ENCODE results near the gene BCORL1.

Gene BCORL1, protein sequence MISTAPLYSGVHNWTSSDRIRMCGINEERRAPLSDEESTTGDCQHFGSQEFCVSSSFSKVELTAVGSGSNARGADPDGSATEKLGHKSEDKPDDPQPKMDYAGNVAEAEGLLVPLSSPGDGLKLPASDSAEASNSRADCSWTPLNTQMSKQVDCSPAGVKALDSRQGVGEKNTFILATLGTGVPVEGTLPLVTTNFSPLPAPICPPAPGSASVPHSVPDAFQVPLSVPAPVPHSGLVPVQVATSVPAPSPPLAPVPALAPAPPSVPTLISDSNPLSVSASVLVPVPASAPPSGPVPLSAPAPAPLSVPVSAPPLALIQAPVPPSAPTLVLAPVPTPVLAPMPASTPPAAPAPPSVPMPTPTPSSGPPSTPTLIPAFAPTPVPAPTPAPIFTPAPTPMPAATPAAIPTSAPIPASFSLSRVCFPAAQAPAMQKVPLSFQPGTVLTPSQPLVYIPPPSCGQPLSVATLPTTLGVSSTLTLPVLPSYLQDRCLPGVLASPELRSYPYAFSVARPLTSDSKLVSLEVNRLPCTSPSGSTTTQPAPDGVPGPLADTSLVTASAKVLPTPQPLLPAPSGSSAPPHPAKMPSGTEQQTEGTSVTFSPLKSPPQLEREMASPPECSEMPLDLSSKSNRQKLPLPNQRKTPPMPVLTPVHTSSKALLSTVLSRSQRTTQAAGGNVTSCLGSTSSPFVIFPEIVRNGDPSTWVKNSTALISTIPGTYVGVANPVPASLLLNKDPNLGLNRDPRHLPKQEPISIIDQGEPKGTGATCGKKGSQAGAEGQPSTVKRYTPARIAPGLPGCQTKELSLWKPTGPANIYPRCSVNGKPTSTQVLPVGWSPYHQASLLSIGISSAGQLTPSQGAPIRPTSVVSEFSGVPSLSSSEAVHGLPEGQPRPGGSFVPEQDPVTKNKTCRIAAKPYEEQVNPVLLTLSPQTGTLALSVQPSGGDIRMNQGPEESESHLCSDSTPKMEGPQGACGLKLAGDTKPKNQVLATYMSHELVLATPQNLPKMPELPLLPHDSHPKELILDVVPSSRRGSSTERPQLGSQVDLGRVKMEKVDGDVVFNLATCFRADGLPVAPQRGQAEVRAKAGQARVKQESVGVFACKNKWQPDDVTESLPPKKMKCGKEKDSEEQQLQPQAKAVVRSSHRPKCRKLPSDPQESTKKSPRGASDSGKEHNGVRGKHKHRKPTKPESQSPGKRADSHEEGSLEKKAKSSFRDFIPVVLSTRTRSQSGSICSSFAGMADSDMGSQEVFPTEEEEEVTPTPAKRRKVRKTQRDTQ (N-terminal part only)

DNA sequence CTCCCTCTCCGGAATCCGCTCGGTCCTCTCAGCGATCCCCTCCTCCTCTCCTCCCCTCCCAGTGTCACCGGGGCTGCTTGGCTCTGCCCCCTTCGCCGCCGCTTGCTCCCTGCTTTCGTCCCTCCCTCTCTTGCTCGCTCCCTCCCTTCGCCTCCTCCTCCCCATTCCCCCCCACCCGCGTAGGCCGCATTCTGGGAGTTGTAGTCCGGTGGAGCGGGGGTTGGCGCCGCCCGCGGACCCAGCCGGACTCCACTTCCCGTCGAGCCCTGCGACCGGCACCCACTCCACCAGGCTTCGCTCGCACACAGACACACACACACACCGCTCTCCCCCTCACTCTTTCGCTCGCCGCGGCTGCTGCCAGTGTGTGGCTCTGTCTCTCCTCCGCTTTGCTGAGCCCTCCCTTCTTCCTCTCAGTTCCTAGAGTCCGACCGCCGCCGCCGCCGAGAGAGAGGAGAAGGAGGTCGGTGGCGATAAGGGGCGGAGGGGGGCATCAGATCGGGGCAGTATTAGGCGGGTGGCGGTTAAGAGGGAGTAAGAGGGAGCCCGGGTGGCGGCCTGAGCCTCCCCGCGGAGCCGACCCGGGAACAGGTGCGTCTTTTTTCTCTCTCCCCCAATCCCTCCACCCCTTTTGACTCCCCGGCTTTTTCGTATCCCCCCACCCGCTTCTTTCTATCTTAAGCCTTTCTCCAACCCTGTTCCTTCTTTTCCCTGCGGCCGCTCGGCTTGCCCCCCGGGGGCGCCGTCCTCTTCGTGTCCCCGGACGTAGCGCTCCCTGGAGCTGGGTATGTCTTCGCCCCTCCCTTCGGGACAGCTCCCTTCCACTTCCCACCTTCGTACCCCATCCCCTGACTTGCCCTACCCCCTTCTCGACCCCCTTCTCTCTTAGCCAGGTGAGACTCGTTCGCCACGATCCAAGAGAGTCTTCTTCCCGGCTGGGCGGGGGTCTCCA, at the start of gene BCORL1:
TSS of gene BCORL1 (plus strand) at position 336 of the 952 bp plus-strand sequence. CDS start 22,597 bp downstream, outside the sequence.
- in situ Hi-C loops (cut with MboI; ENCODE audit: low sequenced_read_pairs): no loop called here

DNA sequence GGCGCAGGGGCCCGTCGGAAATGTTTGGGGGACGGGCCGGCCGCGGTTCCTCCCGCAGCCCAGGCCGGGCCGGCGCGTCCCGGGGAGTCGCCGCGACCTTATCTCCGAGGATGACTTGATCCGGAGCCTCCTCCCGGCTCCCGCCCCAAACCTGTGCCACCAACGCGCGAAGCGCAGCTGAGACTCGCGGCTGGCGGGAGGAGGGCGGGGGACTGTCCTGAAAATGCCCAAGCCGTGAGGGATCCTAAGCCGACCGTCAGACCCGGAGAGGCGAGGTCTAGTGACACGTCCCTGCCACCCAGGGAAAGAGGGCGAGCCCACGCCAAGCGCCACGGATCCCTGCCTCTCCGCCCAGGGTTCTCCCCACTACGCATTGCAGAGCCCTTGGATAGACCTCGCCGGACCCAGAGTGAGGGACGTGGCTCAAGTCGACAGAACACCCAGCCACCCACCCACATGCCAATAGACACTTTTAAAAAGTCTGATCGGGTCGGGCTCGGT, 49.6 kb upstream of the BCORL1 start:
- in situ Hi-C loops (cut with MboI; ENCODE audit: low sequenced_read_pairs): no loop called here

DNA sequence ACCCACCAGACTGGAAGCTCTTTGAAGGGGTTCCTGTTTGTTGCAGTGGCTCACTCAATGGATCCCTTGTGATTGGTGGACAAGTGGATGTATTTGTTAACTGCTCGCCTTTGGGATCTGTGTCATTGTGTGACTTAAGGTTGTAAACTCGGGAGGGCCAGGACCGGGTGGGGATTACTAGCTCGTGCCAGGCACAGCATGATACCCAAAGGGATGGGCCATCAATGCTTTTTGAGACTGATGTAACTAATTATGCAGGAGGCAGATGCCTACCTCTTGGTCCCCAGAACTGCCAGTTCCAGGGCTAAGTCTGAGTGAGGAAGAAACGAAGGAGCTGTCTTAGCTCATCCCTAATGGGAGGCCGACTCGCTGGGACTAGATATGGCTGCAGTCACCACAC, 48.7 kb upstream of the BCORL1 start:
- in situ Hi-C loops (cut with MboI; ENCODE audit: low sequenced_read_pairs): no loop called here

- in situ Hi-C loops (cut with MboI; ENCODE audit: low sequenced_read_pairs): no loop called here
These were observed 48.0 kb upstream of the BCORL1 start for GRCh38 chrX:129934461-129934860.

GRCh38 chrX:129934952-129935351, 47.5 kb upstream of the BCORL1 start:
- in situ Hi-C loops (cut with MboI; ENCODE audit: low sequenced_read_pairs): no loop called here

DNA sequence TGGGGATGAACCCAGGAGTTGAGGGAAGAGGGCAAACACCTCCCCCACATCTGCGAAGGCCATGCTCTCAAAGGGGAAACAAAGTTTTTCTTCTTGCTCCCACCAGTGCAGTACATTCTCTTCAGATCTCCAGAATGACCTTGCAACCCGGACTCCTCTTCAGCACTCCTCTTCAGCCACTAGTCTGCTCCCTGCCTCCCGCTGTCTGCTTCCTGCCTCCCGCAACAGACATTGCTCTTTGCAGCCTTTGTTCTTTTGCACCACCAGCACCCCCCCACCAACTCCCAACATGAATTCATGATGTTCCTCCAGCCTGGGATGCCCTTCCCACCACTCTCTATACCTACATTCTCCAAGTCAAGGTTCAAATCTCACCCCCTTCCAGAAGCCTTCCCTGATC, 44.4 kb upstream of the BCORL1 start:
- in situ Hi-C loops (cut with MboI; ENCODE audit: low sequenced_read_pairs): no loop called here

GRCh38 chrX:129939986-129940385, 42.4 kb upstream of the BCORL1 start:
- in situ Hi-C loops (cut with MboI; ENCODE audit: low sequenced_read_pairs): no loop called here

GRCh38 chrX:129940721-129941120, 41.7 kb upstream of the BCORL1 start:
- in situ Hi-C loops (cut with MboI; ENCODE audit: low sequenced_read_pairs): no loop called here

DNA sequence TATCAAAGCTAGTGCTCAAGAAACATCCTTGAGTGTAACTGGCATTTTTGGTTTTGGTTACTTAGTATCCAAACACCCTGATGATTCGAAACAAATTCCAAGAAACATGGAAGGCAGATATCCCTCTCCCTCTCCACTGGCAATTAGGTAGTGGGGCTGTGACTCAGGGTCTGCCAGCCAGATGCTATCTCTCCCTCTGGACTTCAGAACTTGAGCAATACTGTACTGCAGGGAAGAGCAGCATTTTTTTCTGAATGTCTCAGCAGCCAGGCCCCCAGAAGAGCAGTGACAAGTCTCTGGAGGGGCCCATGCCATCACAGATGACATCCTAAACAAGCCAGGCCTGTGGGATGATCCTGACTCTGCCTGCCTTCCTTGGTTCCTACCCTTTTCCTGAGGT, 37.3 kb upstream of the BCORL1 start:
- in situ Hi-C loops (cut with MboI; ENCODE audit: low sequenced_read_pairs): no loop called here

GRCh38 chrX:129953334-129953648, 29.1 kb upstream of the BCORL1 start:
- in situ Hi-C loops (cut with MboI; ENCODE audit: low sequenced_read_pairs): no loop called here

DNA sequence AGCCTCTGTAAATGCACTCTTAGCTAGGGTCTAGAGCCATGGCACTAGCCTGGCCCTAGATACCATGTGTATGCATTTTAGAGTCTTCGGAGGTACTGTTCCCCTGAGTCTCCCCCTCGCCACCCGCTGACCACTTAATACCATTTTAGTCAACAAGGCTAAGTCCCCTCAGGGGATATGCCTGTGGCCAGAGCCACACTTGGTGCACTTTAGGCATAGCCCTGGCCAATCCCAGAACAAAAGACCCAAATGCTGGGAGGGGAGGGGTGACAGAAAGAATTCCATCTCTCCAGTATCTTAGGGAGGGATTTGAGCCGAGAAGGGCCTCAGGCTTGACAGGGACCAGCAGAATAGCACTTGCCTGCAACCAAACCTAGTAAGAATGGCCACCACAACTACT, 28.6 kb upstream of the BCORL1 start:
- in situ Hi-C loops (cut with MboI; ENCODE audit: low sequenced_read_pairs): no loop called here

DNA sequence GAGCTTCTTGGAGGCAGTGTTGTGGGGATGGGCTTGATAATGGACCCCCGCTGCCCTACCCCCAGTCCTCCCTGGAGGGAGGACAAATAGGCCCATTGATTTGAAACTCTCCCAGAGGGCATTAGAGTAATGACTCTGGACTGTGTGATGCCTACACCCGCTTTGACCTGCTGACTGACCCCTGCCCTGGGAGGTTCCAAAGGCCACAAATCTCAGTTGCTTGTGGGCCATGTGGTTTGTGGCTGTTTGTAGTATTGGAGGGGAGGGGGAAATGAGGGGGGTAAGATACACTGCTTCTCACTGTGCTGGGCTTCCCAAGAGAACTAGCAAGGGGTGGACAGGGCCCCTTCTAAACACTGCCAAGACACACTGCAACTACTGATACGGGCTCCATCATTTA, 27.6 kb upstream of the BCORL1 start:
- in situ Hi-C loops (cut with MboI; ENCODE audit: low sequenced_read_pairs): no loop called here

DNA sequence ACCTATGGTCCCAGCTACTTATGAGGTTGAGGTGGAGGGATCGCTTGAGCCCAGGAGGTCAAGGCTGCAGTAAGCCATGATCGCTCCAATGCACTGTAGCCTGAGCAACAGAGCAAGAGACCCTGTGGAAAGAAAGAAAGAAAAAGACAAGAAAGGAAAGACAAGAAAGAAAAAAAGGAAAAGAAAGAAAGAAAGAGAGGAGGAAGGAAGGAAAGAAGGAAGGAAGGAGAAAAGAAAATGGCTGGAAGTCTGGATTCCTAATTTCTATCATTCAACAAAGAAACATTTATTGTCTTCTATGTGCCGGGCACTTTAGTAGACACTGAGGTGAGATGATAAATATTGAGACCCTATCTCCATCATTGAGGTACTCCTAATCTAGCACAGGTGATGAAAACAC, 26.8 kb upstream of the BCORL1 start:
- in situ Hi-C loops (cut with MboI; ENCODE audit: low sequenced_read_pairs): no loop called here

- in situ Hi-C loops (cut with MboI; ENCODE audit: low sequenced_read_pairs): no loop called here
These were observed 26.3 kb upstream of the BCORL1 start for GRCh38 chrX:129956145-129956544.

DNA sequence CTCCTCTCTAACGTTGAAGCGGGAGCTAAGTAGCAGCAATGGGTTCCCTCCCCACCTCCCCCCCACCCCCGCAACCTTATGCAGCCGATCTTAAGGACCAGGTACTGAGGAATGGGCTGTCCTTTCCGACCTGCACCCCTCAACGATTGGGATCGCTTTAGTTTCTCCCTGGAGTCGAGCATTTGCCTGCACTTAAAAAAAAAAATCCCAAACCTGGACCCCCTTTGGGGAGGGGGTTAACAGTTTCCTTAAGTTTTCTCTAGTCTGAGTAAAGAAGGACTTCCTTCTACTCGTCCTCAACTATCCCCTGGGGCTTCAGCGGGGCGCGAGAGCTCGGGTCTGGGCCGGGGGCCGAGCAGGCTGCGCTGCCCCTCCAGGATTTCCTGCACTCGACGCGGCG, 25.7 kb upstream of the BCORL1 start:
- in situ Hi-C loops (cut with MboI; ENCODE audit: low sequenced_read_pairs): no loop called here

DNA sequence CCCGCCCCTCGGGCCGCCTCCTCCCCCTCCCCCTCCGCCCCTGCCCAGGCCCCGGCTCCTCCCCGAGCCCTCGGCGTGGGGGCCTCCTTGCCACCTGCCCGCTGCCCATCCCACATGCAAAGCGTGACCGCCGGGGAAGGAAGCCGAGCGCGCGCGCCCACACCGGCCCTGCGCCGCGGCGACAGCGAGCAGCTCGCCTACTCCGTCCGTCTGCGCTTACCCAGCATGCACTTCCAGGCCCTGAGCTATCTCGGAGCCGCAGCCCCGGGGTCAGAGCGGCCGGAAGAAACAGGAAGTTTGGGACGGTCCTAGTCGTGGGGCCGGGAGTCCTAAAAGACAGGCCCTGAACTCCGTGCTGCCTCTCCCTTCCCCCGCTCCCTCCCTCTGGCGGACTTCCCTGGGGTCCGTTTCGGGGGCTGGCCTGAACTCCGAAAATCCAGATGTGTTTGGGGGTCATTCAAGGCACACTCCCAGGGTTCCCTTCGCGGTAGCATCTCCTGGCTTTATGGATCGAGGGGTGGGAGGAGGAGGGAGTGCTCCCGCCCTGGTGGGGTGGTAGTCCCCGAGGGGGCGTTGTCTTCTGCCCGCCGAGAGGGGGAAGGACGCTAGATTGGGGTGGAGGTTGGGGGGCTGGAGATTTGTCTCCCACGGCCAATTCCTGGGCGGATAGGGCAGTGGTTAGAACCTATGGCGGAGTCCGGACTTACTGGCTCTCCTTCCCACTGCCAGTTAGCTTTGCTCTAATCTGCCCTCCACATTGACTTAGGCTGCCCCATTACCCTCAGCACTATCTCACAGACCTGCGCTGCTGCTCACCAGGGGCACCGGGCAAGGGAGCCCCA, 25.0 kb upstream of the BCORL1 start:
- in situ Hi-C loops (cut with MboI; ENCODE audit: low sequenced_read_pairs): no loop called here

DNA sequence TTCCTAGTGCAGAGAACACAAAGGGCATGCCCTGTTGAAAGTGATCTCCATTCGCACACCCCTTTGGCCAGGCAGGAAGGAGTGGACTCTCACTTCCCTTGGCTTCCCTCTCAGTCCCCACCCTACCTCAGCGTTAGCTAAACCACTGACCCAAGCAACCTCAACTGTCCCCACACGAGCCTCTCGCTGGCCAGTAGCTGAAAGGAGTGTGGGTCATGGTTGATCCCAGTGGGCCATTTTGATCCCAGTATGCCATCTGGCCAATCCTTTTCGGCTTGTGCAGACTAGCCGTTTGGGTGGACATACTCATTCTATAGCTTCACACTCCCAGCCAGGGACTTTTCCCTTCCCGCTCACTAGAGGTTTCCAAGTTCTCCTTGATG, 24.4 kb upstream of the BCORL1 start:
- in situ Hi-C loops (cut with MboI; ENCODE audit: low sequenced_read_pairs): no loop called here

DNA sequence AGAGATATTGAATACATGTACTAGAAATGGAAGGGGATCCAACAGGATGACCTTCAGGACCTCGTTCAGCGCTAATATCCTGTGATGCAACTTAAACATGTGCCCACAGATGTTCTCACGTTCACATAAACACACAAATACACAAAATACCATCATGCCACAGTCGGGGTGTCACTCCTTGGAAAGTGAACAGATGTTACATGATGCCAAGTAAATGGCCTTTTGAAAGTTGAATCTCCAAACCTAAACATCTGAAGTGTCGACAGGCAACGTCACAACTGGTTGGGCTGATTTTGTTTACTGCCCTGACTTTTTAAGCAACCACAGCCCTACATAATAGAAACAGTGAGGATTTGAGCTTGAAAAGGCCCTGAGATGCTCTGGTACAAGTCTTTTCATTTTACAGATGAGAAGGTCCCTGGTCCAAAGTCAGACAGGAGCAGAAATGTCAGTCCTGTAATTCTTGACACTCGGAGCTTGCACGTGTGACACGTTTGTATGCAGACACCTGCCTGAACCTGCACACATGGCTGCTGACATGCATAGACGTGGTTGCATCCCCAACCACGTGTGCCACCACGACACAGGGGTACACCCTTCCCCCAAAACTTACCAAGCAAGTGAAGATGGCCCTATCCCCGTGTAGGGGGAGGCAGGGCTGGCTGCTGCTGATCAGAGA, 23.5 kb upstream of the BCORL1 start:
- in situ Hi-C loops (cut with MboI; ENCODE audit: low sequenced_read_pairs): no loop called here

GRCh38 chrX:129959493-129959832, 23.0 kb upstream of the BCORL1 start:
- in situ Hi-C loops (cut with MboI; ENCODE audit: low sequenced_read_pairs): no loop called here
